Measurements from ENCODE around the gene HTR1E.
"Not testable (repeated sequence)": the region's sequence is repeated elsewhere in the genome, so short reads cannot be mapped to it uniquely, and the experiment has no call there.

HTR1E gene, protein sequence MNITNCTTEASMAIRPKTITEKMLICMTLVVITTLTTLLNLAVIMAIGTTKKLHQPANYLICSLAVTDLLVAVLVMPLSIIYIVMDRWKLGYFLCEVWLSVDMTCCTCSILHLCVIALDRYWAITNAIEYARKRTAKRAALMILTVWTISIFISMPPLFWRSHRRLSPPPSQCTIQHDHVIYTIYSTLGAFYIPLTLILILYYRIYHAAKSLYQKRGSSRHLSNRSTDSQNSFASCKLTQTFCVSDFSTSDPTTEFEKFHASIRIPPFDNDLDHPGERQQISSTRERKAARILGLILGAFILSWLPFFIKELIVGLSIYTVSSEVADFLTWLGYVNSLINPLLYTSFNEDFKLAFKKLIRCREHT

DNA sequence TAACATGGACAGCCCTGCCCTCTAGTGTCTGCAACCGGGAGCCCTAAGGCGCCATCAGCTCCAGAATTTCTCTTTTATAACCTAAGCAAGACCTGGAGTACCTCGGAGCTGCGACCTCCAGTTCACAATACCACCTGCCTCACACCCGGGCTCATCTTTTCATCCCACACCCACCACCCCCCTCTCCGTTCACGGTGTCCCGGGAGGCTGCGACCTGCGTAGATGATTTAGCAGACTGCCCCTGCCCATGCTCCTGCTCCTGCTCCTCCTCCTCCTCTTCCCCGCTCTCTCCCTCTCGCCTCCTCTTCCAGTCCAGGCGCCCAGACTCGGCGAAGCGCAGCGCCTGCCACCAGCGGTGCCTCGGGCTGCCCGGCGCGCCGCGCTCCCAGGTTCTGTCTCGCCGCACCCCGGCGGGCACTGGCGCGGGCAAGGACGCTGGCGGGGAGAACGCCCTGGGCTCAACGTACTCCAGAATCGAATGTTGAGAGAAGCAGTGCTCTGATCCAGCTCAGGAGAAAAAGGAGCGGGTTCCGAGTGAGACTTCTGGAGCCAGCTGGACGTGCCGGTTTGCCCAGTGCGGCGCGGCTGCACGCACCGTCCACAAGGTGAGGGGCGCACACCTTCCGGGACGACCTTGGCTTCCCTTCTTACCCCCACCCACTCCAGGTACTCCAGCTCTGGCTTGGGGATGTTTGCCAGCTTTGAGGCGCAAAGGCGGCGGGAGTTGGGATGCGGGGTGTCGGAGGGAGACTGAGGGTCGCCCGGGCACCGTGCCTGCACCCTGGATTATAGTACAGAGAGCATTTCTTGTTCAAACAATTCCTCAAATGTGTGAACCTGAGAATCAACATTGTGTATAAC lies at the start of gene HTR1E:
TSS of gene HTR1E (plus strand) at position 310 of the 861 bp plus-strand sequence. CDS start 77,807 bp downstream, outside the sequence.
- no peak for DNase-seq

- DNase-seq = no peak
These were observed 49.0 kb upstream of the HTR1E start for GRCh38 chr6:86888301-86888700.

DNA sequence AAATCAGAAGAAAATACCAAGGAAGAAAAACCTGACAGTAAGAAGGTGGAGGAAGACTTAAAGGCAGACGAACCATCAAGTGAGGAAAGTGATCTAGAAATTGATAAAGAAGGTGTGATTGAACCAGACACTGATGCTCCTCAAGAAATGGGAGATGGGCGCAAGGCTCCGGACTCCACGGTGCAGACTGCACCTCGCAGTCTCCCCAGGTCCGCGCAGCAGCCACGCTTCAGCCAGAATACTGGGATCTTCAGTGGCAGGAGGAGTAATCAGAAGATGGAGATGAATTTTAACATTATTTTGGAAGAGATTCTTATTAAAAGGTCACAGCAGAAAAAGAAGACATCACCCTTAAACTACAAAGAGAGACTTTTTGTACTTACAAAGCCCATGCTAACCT lies 40.1 kb upstream of the HTR1E start:
- not testable (repeated sequence) for DNase-seq

DNA sequence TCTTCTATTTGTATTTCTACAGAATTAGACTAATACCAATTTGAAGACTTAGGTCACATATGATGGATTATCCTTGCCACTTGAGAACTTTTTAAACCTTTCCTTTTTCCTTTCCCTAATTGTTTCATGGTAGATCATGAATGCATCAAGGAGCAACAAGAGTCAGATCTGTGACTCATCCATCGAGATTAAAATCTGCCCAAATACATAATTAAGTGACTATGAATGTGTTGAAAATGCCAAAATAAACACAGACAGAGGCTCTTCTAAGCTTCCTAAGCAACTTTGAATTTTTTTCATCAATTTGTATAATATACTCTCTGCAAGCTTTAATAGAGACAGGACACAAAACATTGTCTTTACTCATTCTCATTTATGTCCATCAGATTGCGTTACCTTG lies 23.5 kb upstream of the HTR1E start:
- no peak for DNase-seq

DNA sequence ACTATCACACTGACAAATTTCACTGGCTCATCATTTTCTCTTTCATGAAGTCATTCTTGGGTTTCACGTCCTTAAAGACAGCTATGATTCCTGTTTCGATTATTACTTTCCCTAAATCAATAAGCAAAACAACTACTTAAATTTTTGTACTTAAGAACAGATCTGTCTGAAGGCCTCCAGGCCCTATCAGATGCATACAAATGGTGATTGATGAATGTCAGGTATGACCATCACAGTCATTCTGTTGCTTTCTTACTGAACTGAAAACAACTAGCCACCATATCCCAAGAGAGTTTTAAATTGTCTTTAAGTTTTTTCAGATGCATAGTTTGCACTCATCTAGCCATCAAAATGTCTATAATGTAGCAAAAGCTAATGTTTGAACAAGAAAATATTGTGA lies 20.9 kb upstream of the HTR1E start:
- DNase-seq = no peak

GRCh38 chr6:86927138-86927537 lies 10.2 kb upstream of the HTR1E start:
- DNase-seq = not testable (repeated sequence)

DNA sequence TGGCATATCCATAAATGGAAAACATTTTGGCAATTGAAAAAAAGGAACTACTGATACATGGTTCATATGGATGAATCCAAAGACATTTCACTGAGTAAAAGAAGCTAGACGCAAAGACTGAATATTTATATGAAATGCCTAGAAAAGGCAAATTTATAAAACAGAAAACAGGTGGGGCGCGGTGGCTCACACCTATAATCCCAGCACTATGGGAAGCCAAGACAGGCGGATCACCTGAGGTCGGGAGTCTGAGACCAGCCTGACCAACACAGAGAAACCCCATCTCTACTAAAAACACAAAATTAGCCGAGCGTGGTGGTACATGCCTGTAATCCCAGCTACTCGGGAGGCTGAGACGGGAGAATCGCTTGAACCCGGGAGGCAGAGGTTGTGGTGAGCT lies 9.5 kb upstream of the HTR1E start:
- DNase-seq = not testable (repeated sequence)

- DNase-seq = no peak
These were observed 3.0 kb upstream of the HTR1E start for GRCh38 chr6:86934365-86934764.

GRCh38 chr6:86936834-86937218 lies 502 bp upstream of the HTR1E start:
- DNase-seq = no peak

GRCh38 chr6:86938814-86939213 lies 1.5 kb downstream of the HTR1E start:
- no peak for DNase-seq

DNA sequence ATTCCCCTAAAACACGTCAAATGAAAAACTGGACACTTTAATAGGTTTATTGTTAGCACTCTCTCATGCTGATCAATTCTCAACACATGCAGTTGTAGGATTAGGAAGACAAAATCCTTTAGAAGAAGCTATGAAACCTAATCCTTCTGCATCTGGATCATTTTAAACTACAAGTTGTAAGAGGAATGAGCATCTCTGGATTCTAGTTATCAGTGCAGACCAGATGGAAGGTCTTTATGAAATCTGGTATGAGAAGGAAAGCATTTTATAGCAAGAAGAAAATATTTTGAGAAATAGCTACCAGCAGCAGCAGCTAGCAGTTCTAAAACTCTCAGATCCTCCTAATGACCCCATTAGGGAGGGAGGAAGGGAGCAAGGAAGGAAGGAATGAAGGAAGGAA lies 4.1 kb downstream of the HTR1E start:
- DNase-seq = no peak

GRCh38 chr6:86942769-86943516 lies 5.6 kb downstream of the HTR1E start:
- no peak for DNase-seq

GRCh38 chr6:86943819-86944407 lies 6.6 kb downstream of the HTR1E start:
- no peak for DNase-seq

GRCh38 chr6:86949771-86950170 lies 12.4 kb downstream of the HTR1E start:
- DNase-seq = no peak

GRCh38 chr6:86952991-86953390 lies 15.7 kb downstream of the HTR1E start:
- DNase-seq = no peak

DNA sequence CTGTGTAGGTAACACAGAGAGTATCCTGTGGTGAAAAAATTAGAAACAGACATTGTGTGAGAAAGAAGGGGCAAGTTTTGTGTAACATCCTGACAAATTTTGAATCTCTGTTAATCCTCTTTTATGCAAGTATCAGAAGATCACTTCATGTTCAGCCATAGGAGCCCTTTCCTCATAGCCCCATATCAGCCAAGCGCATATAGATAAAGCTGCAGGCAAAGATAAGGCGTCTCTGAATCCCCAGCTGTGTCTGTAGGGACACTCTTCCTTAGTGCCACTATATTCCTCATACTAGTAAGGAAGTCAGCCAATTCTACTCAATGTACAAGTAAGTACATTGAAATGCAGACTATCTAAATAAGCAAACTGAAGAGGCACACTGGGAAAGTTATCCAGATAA lies 22.3 kb downstream of the HTR1E start:
- DNase-seq = no peak

- DNase-seq = no peak
These were observed 24.3 kb downstream of the HTR1E start for GRCh38 chr6:86961455-86962200.

- no peak for DNase-seq
These were observed 26.0 kb downstream of the HTR1E start for GRCh38 chr6:86963352-86963751.

GRCh38 chr6:86964029-86964579 lies 26.8 kb downstream of the HTR1E start:
- no peak for DNase-seq

DNA sequence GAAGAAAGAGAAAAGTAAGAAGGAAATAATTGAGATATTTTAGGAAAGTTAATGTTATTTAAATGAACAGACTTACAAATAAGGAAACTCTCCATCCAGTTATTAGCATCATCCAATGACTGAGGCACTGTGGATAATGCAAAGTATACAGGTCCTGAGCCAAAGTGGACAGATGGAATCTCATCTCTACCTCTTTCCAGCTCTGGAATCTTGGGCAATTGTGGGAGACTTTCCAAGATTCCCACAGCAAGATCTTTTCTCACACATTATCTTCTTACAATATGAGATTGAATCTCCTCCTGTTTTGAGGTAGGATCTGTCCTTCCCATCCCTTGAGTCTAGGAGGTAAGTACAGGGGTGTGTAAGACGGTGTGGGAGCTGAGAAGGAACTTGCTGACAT lies 28.9 kb downstream of the HTR1E start:
- no peak for DNase-seq

DNA sequence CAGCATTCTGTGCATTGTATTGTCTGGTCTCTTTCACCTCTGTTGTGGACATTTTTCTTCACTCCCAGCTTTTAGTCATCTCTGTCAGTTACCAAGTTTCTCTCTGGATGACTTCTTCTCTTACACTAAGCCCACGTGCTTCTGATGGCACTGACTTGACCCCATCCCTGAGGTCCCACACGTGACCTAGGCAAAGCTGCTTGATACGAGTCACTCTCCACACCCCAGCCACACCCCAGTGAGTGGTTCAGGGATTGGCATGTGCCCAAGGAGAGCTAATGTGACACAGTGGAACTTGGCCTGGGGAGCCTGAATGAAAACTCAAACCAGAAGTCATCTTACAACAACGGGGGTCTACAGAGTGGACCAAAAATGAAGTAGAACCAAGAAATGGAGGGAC lies 32.2 kb downstream of the HTR1E start:
- no peak for DNase-seq

GRCh38 chr6:86973088-86973487 lies 35.8 kb downstream of the HTR1E start:
- DNase-seq = no peak
